A549 treated with AZD9567 at 1 μM for 4 hours (cell line): Measurements from ENCODE around the gene RBM19. TPM values are rescaled to one million over a fixed set of nuclear protein-coding genes. Genes with fewer than 3 reads are reported as not detected.

Source experiments
- total RNA-seq: library from RNA; stranded (reverse); fragments of 200-300 nt; extraction: Qiagen RNA extraction; gene quantifications from 5 replicates; pipeline ENCODE4 v1.2.3, GENCODE V29; 2022; ENCODE audit not compliant: insufficient read depth

The RBM19 gene, protein sequence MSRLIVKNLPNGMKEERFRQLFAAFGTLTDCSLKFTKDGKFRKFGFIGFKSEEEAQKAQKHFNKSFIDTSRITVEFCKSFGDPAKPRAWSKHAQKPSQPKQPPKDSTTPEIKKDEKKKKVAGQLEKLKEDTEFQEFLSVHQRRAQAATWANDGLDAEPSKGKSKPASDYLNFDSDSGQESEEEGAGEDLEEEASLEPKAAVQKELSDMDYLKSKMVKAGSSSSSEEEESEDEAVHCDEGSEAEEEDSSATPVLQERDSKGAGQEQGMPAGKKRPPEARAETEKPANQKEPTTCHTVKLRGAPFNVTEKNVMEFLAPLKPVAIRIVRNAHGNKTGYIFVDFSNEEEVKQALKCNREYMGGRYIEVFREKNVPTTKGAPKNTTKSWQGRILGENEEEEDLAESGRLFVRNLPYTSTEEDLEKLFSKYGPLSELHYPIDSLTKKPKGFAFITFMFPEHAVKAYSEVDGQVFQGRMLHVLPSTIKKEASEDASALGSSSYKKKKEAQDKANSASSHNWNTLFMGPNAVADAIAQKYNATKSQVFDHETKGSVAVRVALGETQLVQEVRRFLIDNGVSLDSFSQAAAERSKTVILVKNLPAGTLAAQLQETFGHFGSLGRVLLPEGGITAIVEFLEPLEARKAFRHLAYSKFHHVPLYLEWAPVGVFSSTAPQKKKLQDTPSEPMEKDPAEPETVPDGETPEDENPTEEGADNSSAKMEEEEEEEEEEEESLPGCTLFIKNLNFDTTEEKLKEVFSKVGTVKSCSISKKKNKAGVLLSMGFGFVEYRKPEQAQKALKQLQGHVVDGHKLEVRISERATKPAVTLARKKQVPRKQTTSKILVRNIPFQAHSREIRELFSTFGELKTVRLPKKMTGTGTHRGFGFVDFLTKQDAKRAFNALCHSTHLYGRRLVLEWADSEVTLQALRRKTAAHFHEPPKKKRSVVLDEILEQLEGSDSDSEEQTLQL
- total RNA-seq: 13.9 to 17.8 TPM (median 17.4 TPM) in 5 replicates

DNA sequence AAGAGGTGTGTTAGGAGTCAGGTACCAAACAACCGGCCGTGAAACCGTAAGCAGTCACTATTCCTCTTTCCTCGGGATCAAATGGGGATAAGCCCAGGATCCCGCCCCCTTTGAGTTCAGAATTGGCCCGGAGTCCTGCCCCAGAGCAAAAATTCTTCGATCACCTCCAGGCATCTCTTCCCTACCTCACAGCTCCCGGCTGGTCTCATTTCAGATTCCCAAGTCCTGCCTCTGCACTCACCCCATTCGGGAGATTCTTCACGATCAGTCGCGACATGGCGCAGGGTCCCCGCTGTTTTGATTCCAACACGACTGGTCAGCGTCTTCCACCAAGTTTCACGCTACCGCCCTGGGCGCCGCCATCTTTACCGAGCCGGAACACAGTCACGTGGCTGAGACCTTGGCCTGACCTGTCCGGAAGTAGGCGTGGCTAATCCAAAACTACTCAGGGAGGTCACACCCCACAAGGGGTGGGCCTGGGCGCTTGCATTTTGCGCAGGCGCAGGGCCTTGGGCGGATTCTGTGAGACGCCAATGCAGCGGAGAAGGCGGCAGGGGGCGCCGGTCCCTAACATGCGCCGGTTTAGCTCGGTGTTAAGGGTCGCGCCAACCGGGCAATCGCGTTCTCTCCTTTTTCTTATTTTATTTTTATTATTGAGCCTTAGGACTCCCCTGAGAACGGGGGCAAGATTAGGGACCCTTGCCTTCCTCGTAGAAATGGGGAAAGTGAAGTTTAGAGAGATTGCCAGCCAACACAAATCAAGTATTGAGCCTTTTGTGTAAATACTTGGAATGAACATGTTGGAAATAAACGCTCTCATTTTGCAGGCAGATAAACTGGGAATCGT, at the start of gene RBM19:
TSS of gene RBM19 (minus strand) at position 375 of the 847 bp plus-strand sequence. CDS start at position 277, 98 bp downstream.

